Stomach smooth muscle (tissue), 2 donors: ENCODE measurements around the gene APOL1.
"Not testable (repeated sequence)": the region's sequence is repeated elsewhere in the genome, so short reads cannot be mapped to it uniquely, and the experiment has no call there.

Experiments
- H3K27ac ChIP-seq: one replicate; pipeline ENCODE4 v1.7.0; 2013; ENCODE audit warnings: mild to moderate bottlenecking, low read length, inconsistent platforms
- H3K27me3 ChIP-seq, 2 donors: one replicate each; pipeline ENCODE4 v1.7.0; 2013; ENCODE audit warnings: low read length in 2 of 2; ENCODE audit not compliant: insufficient read depth in 2 of 2, control insufficient read depth in 1 of 2
- H3K36me3 ChIP-seq, 2 donors: one replicate each; pipeline ENCODE4 v1.7.0; 2013; ENCODE audit warnings: low read length in 2 of 2; ENCODE audit not compliant: control insufficient read depth in 2 of 2, insufficient read depth in 2 of 2
- H3K4me1 ChIP-seq: one replicate; pipeline ENCODE4 v1.7.0; 2013; ENCODE audit warnings: low read length; ENCODE audit not compliant: control insufficient read depth, insufficient read depth
- H3K4me3 ChIP-seq, 2 donors: one replicate each; pipeline ENCODE4 v1.7.0; 2013; ENCODE audit warnings: low read length in 2 of 2
- H3K9ac ChIP-seq, 2 donors: one replicate each; pipeline ENCODE4 v1.7.0; 2013; ENCODE audit warnings: low read length in 2 of 2, mild to moderate bottlenecking in 1 of 2
- H3K9me3 ChIP-seq, 2 donors: one replicate each; pipeline ENCODE4 v1.7.0; 2013; ENCODE audit warnings: low read length in 2 of 2; ENCODE audit not compliant: control insufficient read depth in 2 of 2
- donor health status: healthy.
- donor health status: Pancreatic carcinoma.

APOL1 gene

GRCh38 chr22:36225333-36225922 is 27.5 kb upstream of the APOL1 start:
- Histone ChIP-seq H3K9me3 (no peaks in the 10 kb centered on the region), H3K4me1 (no peaks in the 10 kb centered on the region), H3K4me3 (no peak overlapping the region), H3K36me3 (peaks cover 17 to 22% of the 10 kb centered on the region in 2 donors), H3K27ac (no peak overlapping the region), H3K9ac (no peak overlapping the region), H3K27me3 (peaks cover 0 to under 1% of the 10 kb centered on the region in 2 donors)

- peaks cover 24 to 26% of the 10 kb centered on the region in 2 donors for H3K36me3 ChIP-seq
- H3K4me1 ChIP-seq, result no peaks in the 10 kb centered on the region
- H3K27ac ChIP-seq, result no peak overlapping the region
- H3K4me3 ChIP-seq, result no peak overlapping the region
- no peaks in the 10 kb centered on the region for H3K27me3 ChIP-seq
- no peaks in the 10 kb centered on the region for H3K9me3 ChIP-seq
- H3K9ac ChIP-seq, result no peak overlapping the region
Measured at GRCh38 chr22:36226189-36226588, 26.7 kb upstream of the APOL1 start.

- H3K4me3 ChIP-seq, result no peak overlapping the region
- H3K36me3 ChIP-seq, result peaks cover 27 to 32% of the 10 kb centered on the region in 2 donors
- H3K9ac ChIP-seq, result no peak overlapping the region
- H3K27me3 ChIP-seq, result no peaks in the 10 kb centered on the region
- H3K27ac ChIP-seq, result no peak overlapping the region
- no peaks in the 10 kb centered on the region for H3K4me1 ChIP-seq
- H3K9me3 ChIP-seq, result no peaks in the 10 kb centered on the region
Measured at GRCh38 chr22:36227396-36227795, 25.5 kb upstream of the APOL1 start.

- no peaks in the 10 kb centered on the region for H3K9me3 ChIP-seq
- no peaks in the 10 kb centered on the region for H3K4me1 ChIP-seq
- H3K36me3 ChIP-seq, result peaks cover 31 to 36% of the 10 kb centered on the region in 2 donors
- no peak overlapping the region for H3K27ac ChIP-seq
- H3K9ac ChIP-seq, result no peak overlapping the region
- H3K4me3 ChIP-seq, result no peak overlapping the region
- H3K27me3 ChIP-seq, result no peaks in the 10 kb centered on the region
Measured at GRCh38 chr22:36227806-36228205, 25.1 kb upstream of the APOL1 start.

- not testable (repeated sequence) for H3K9ac ChIP-seq, H3K4me1 ChIP-seq, H3K27me3 ChIP-seq, H3K27ac ChIP-seq, H3K4me3 ChIP-seq, H3K9me3 ChIP-seq
- peaks cover 35 to 42% of the 10 kb centered on the region in 2 donors for H3K36me3 ChIP-seq
Measured at GRCh38 chr22:36228369-36228768, 24.6 kb upstream of the APOL1 start.

- H3K27me3 ChIP-seq, result no peaks in the 10 kb centered on the region
- no peak overlapping the region for H3K9ac ChIP-seq
- peaks cover 35 to 44% of the 10 kb centered on the region in 2 donors for H3K36me3 ChIP-seq
Measured at GRCh38 chr22:36228944-36229343, 24.0 kb upstream of the APOL1 start.

GRCh38 chr22:36229649-36230048 is 23.3 kb upstream of the APOL1 start:
- not testable (repeated sequence) for H3K27ac ChIP-seq, H3K9ac ChIP-seq, H3K27me3 ChIP-seq, H3K4me1 ChIP-seq, H3K4me3 ChIP-seq, H3K9me3 ChIP-seq
- peaks cover 35 to 50% of the 10 kb centered on the region in 2 donors for H3K36me3 ChIP-seq

More at GRCh38 chr22:36228944-36229343, 24.0 kb upstream of the APOL1 start:
- no peak overlapping the region for H3K4me3 ChIP-seq
- H3K4me1 ChIP-seq, result no peaks in the 10 kb centered on the region
- H3K9me3 ChIP-seq, result no peaks in the 10 kb centered on the region
- H3K27ac ChIP-seq, result no peak overlapping the region

- Histone ChIP-seq H3K36me3 (peaks cover 35 to 50% of the 10 kb centered on the region in 2 donors), H3K4me1 (peaks cover 12% of the 10 kb centered on the region)
- H3K27me3 ChIP-seq, result not testable (repeated sequence)
Measured at GRCh38 chr22:36231051-36231450, 21.9 kb upstream of the APOL1 start.

GRCh38 chr22:36232715-36233401 is 20.1 kb upstream of the APOL1 start:
- no peak overlapping the region for H3K27ac ChIP-seq
- peaks cover 27% of the 10 kb centered on the region for H3K4me1 ChIP-seq
- H3K9me3 ChIP-seq, result no peaks in the 10 kb centered on the region
- peaks cover 26 to 44% of the 10 kb centered on the region in 2 donors for H3K36me3 ChIP-seq
- H3K4me3 ChIP-seq, result no peak overlapping the region
- H3K27me3 ChIP-seq, result no peaks in the 10 kb centered on the region
- H3K9ac ChIP-seq, result no peak overlapping the region

More at GRCh38 chr22:36231051-36231450, 21.9 kb upstream of the APOL1 start:
- not testable (repeated sequence) for H3K9me3 ChIP-seq, H3K4me3 ChIP-seq, H3K27ac ChIP-seq, H3K9ac ChIP-seq

GRCh38 chr22:36233796-36234195 is 19.1 kb upstream of the APOL1 start:
- H3K9me3 ChIP-seq, result no peaks in the 10 kb centered on the region
- no peak overlapping the region for H3K27ac ChIP-seq
- H3K4me1 ChIP-seq, result peaks cover 35% of the 10 kb centered on the region
- H3K4me3 ChIP-seq, result no peak overlapping the region
- no peak overlapping the region for H3K9ac ChIP-seq
- peaks cover 19 to 37% of the 10 kb centered on the region in 2 donors for H3K36me3 ChIP-seq
- H3K27me3 ChIP-seq, result no peaks in the 10 kb centered on the region

- Histone ChIP-seq H3K4me1 (peaks cover 37% of the 10 kb centered on the region), H3K36me3 (peaks cover 19 to 36% of the 10 kb centered on the region in 2 donors), H3K9ac (no peak overlapping the region), H3K9me3 (no peaks in the 10 kb centered on the region), H3K27me3 (no peaks in the 10 kb centered on the region), H3K4me3 (no peak overlapping the region), H3K27ac (no peak overlapping the region)
Measured at GRCh38 chr22:36234213-36234612, 18.7 kb upstream of the APOL1 start.
